C1 segment of cervical spinal cord (tissue), 14 donors: ENCODE data around the gene TSPAN32.
"Not testable (repeated sequence)": the region's sequence is repeated elsewhere in the genome, so short reads cannot be mapped to it uniquely, and the experiment has no call there.

Experiments
- DNase-seq, 14 donors: peaks; one replicate each; lab custom pipeline; 2025; lab: John Stamatoyannopoulos, UW

Gene TSPAN32

DNA sequence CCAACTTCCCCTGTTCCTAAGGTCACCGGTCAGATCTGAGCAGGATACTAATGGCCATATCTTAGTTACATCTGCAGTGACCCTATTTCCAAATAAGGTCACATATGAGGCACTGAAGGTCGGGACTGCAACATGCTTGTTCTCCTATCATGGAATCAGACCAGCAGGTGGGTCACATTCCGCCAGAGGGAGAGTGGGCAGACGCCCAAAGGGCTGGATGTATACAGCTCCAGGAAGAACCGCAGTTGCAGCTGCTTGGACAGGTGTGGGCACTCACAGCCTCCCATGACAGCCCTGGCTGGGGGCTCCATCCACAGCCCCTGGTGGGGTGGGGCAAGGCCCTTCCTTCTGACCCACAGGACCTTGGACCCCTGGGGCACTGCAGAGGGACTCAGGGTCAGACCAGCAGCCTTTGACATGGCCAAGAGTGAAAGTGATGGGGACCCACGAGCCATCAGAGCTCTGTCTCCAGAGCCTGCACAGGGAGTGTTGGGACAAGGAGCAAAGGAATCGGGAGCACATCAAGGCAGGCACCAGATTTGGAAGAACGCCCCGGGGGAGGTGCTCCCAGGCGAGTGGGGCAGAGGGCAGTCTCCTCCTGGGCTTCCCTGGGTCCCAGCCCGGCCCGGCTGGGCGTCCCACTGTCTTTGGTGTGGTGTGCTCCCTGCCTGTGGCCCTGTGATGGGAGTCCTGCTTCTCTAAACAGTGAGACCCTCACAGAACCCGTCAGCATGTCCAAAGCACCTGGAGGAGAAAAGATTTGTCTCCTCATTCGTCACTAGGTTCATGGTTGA lies 62.0 kb downstream of the TSPAN32 start:
- DNase-seq = no peak

DNA sequence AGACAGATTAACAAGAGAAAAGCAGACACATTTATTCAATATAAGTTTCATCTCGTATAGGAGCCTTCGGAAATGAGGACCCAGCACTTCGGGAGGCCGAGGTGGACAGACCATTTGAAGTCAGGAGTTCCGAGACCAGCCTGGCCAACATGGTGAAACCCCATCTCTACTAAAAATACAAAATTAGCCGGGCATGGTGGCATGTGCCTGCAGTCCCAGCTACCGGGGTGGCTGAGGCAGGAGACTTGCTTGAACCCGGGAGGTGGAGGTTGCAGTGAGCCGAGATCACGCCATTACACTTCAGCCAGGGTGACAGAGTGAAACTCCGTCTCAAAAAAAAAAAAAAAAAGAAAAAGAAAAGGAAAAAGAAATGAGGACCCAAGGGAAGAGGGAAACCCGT lies 62.6 kb downstream of the TSPAN32 start:
- DNase-seq = not testable (repeated sequence)

DNA sequence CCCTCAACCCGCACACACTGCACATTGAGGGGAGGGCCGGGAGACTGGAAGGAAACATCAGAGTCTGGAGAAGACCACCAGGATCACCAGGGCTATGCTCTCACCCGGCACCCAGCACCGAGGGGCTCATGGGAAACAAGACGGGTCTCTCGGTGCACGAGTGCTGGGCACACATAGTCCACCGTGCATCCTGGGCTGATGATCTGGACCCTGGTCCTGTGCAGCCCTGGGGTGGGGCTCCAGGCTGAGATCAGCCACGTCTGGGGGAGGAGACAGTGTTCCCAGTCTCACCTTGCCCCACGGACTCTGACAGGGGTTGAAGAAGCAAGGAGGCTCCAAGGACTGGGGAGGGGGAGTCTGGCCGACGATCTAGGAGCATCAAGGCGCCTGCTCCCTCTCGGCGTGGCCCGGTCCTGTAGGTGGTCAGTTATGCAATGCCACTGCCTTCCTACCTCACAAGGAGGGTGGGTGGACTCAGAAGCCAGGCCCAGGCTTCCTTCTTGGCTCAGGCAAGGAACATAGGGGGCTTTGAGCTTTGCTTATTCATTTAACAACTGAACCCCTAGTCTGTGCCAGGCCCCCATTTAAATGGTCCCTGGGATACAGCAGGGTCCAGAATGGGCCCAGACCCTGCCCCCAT lies 63.9 kb downstream of the TSPAN32 start:
- DNase-seq = no peak

DNA sequence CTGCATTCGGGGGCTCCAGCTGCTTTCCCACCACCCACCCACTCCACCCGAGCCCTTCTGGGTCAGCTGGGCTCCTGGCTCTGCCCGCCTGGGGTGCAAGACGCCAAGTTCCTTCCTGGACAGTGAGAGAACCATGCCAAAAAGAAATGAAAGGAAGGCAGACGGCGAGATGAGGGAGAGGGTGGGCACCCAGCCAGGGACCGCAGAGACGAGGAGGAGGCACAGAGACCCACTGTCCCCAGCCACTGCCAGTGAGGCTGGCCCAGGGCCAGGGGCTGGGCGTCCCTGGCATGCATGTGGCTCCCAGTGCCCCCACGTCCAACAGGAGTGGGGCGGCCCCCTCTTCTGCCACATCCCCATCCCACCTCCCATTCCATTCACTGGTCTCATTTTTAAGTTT lies 64.5 kb downstream of the TSPAN32 start:
- peak in 8 of 14 donors; percentile 23 to 84 (median 51) for DNase-seq

DNA sequence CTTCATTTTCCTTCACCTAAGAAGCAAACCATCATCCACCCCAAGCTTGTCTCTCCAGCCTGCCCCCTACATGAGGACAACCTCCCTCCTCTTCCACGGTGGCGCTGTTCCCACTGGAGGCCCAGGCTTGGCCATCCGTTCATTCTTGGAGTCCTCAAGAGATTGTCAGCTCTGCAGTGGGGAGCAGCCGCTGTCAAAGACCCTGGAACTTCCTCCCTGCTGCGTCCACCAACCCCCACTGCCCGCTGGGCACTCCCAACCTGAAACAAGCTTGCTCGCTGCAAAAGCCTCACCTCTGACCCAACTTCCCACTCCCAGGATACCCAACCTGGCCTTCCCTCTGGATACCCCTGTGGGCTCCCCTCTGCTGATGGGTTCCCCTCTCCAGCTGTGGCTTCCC lies 64.9 kb downstream of the TSPAN32 start:
- DNase-seq = peak in 2 of 14 donors; percentile 57 to 64

DNA sequence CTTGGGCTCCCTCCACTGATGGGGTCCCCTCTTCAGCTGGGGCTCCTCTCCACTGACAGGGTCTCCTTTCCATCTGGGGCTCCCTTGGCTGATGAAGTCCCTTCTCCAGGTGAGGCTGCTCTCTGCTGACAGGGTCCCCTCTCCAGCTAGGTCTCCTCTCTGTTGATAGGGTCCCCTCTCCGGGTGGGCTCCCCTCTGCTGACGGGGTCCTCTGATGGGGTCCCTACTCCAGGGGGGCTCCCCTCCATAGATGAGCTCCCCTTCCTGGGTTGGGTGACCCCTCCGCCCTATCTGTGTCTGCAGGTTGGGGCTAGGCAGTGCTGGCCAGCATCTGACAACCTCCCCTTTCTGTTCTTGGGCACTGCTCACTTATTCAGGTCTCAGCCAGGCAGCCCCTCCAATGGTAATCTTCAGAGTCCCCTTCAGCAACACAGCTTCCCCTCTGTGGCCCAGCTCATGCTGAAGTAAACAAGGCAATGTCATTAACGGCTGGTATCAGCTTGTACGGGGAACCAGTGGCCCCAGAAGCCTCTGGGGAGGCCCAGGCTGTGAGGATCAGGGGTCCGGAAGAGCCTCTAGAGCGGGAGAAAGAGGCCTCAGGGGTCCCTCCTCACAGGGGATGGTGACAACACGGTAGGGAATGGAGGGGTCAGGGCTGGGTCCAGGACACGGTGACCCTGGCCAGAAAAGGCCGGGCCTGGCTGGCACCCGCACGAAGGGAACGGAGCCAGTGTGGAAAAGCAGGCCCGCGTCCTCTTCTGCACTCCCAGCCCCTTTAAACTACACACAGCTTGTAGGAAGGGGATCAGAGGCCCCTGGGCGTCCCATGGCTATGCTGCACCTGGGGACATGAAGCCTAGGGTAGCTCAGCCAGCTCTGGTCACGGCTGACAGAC lies 65.7 kb downstream of the TSPAN32 start:
- DNase-seq = no peak
